SU-DHL-6 (cell line): ENCODE data around the gene PCDHGB3.

Experiments used
- H2AFZ ChIP-seq: fragments of 200-600 bp; sonication (generic); 2 replicates; pipeline ENCODE4 v1.6.1; 2014; ENCODE audit warnings: low read depth, mild to moderate bottlenecking, moderate library complexity, mixed read lengths, antibody characterized with exemption, low read length; ENCODE audit not compliant: severe bottlenecking
- H3F3A ChIP-seq: fragments of 200-600 bp; shearing (Covaris generic); 2 replicates; pipeline ENCODE4 v1.6.0; 2016; ENCODE audit warnings: antibody characterized with exemption, mild to moderate bottlenecking; ENCODE audit not compliant: insufficient read depth
- H3K27ac ChIP-seq: fragments of 200-600 bp; sonication (generic); 2 replicates; pipeline ENCODE4 v1.5.1; 2016; ENCODE audit warnings: low read depth, mild to moderate bottlenecking, low read length, moderate library complexity, mixed read lengths
- H3K27me3 ChIP-seq: fragments of 200-600 bp; sonication (generic), shearing (Covaris generic); 2 replicates; pipeline ENCODE4 v1.6.0; 2014; ENCODE audit warnings: mild to moderate bottlenecking, low read length
- H3K36me3 ChIP-seq: fragments of 200-600 bp; sonication (generic); 2 replicates; pipeline ENCODE4 v1.6.1; 2014; ENCODE audit warnings: mild to moderate bottlenecking, low read length, mixed read lengths
- H3K4me2 ChIP-seq: fragments of 300-600, 200-600 bp; shearing (Covaris generic), sonication (generic); 2 replicates; pipeline ENCODE4 v1.6.0; 2014; ENCODE audit warnings: low read length, low read depth, mild to moderate bottlenecking; ENCODE audit not compliant: poor library complexity, severe bottlenecking
- H3K4me3 ChIP-seq: fragments of 200-600 bp; sonication (generic); 2 replicates; pipeline ENCODE4 v1.5.1; 2014; ENCODE audit warnings: antibody characterized with exemption, low read length, mild to moderate bottlenecking, mixed read lengths; ENCODE audit not compliant: insufficient read depth, poor library complexity, severe bottlenecking
- H3K79me2 ChIP-seq: fragments of 200-600 bp; sonication (generic); 2 replicates; pipeline ENCODE4 v1.6.1; 2014; ENCODE audit warnings: mild to moderate bottlenecking, low read length, moderate library complexity; ENCODE audit not compliant: insufficient read depth
- H3K9ac ChIP-seq: fragments of 200-600 bp; sonication (generic); 2 replicates; pipeline ENCODE4 v1.7.0; 2014; ENCODE audit warnings: mild to moderate bottlenecking, low read length
- H3K9me2 ChIP-seq: fragments of 200-600 bp; sonication (generic); replicated peaks from 2 replicates; pipeline ENCODE4 v1.6.1; 2014; ENCODE audit warnings: low read length; ENCODE audit not compliant: insufficient read depth
- H3K9me3 ChIP-seq: fragments of 200-600 bp; sonication (generic); 2 replicates; pipeline ENCODE4 v1.6.1; 2014; ENCODE audit warnings: low read length, mixed read lengths; ENCODE audit not compliant: insufficient read depth
- H4K20me1 ChIP-seq: fragments of 200-600 bp; sonication (generic); 2 replicates; pipeline ENCODE4 v1.6.1; 2014; ENCODE audit warnings: low read depth, mild to moderate bottlenecking, antibody characterized with exemption, low read length, moderate library complexity, mixed read lengths
- CTCF ChIP-seq: fragments of 200-600 bp; sonication (generic); IDR thresholded peaks from one replicate; pipeline ENCODE4 v1.5.1; 2017; ENCODE audit warnings: antibody characterized with exemption, mild to moderate bottlenecking, low read length, moderate library complexity; ENCODE audit not compliant: insufficient read depth, poor library complexity, severe bottlenecking
- EZH2phosphoT487 ChIP-seq: fragments of 200-600 bp; sonication (generic), shearing (Covaris generic); conservative IDR thresholded peaks from 2 replicates; pipeline ENCODE4 v1.6.1; 2018; ENCODE audit warnings: mild to moderate bottlenecking, antibody characterized with exemption, low read length, moderate library complexity, mixed read lengths

PCDHGB3 gene

GRCh38 chr5:141398608-141399007, 28.6 kb downstream of the PCDHGB3 start:
- Histone ChIP-seq H3K27ac (no peak overlapping the region), H3K9me3 (peaks cover 23% of the 10 kb centered on the region; the same call in 1 of the 2 replicates), H3K27me3 (no peaks in the 10 kb centered on the region), H3K4me3 (no peak overlapping the region), H2AFZ (no peak overlapping the region), H3K36me3 (peaks cover 10% of the 10 kb centered on the region; the same call in 1 of the 2 replicates), H3K79me2 (no peaks in the 10 kb centered on the region), H3K9me2 (no peaks in the 10 kb centered on the region), H3F3A (no peaks in the 10 kb centered on the region; the same call in 1 of the 2 replicates), H4K20me1 (no peaks in the 10 kb centered on the region), H3K4me2 (no peak overlapping the region), H3K9ac (no peak overlapping the region)
- TF ChIP-seq CTCF = no peak
- no peak for TF ChIP-seq EZH2phosphoT487

- peaks cover 10% of the 10 kb centered on the region; the same call in 1 of the 2 replicates for H3K36me3 ChIP-seq
Measured at GRCh38 chr5:141399555-141400258, 29.7 kb downstream of the PCDHGB3 start.

GRCh38 chr5:141402553-141403243, 32.7 kb downstream of the PCDHGB3 start, which contains the start of gene PCDHGA9:
Gene PCDHGA9 (plus strand): TSS chr5:141402778. CDS start chr5:141402953, 175 bp downstream.
- peaks cover 32% of the 10 kb centered on the region; the same call in 1 of the 2 replicates for H3K9me3 ChIP-seq
- no peaks in the 10 kb centered on the region; the same call in 1 of the 2 replicates for H3K79me2 ChIP-seq
- H3K36me3 ChIP-seq = peaks cover 22% of the 10 kb centered on the region
- no peak within 1 kb of the TSS for H3K4me3 ChIP-seq
- H3K27ac ChIP-seq = no peak within 1 kb of the TSS
- no peaks in the 10 kb centered on the region for H3K9me2 ChIP-seq
- no peaks in the 10 kb centered on the region for H3K27me3 ChIP-seq
- H2AFZ ChIP-seq = no peak within 1 kb of the TSS
- H3F3A ChIP-seq = no peaks in the 10 kb centered on the region
- H4K20me1 ChIP-seq = no peaks in the 10 kb centered on the region
- H3K4me2 ChIP-seq = no peak within 1 kb of the TSS
- H3K9ac ChIP-seq = no peak within 1 kb of the TSS
- no peak for TF ChIP-seq EZH2phosphoT487
- no peak for TF ChIP-seq CTCF

More at GRCh38 chr5:141399555-141400258, 29.7 kb downstream of the PCDHGB3 start:
- Histone ChIP-seq H3K27me3 (no peaks in the 10 kb centered on the region), H3K79me2 (no peaks in the 10 kb centered on the region; the same call in 1 of the 2 replicates), H3K9me2 (no peaks in the 10 kb centered on the region), H4K20me1 (no peaks in the 10 kb centered on the region), H3K4me2 (no peak overlapping the region), H2AFZ (no peak overlapping the region), H3K4me3 (no peak overlapping the region), H3K9me3 (peaks cover 23% of the 10 kb centered on the region; the same call in 1 of the 2 replicates), H3F3A (no peaks in the 10 kb centered on the region; the same call in 1 of the 2 replicates), H3K27ac (no peak overlapping the region), H3K9ac (no peak overlapping the region)
- TF ChIP-seq CTCF = no peak
- TF ChIP-seq EZH2phosphoT487 = no peak
